Raji (cell line): ENCODE results near the gene TRIO.

Experiments
- POLR2A ChIP-seq: IDR thresholded peaks from 2 replicates; pipeline ENCODE4 v1.6.1; 2011; ENCODE audit warnings: low read depth, low read length, control low read depth; ENCODE audit not compliant: insufficient read depth

Gene TRIO

GRCh38 chr5:14286574-14287421 lies 143.7 kb downstream of the TRIO start:
- TF ChIP-seq POLR2A, result no peak

- TF ChIP-seq POLR2A, result no peak
These were observed 149.9 kb downstream of the TRIO start for GRCh38 chr5:14292766-14293658.

GRCh38 chr5:14295610-14296009 lies 152.5 kb downstream of the TRIO start:
- TF ChIP-seq POLR2A, result no peak

- no peak for TF ChIP-seq POLR2A
These were observed 153.6 kb downstream of the TRIO start for GRCh38 chr5:14296533-14297331.

GRCh38 chr5:14297697-14298096 lies 154.6 kb downstream of the TRIO start:
- TF ChIP-seq POLR2A, result no peak

- TF ChIP-seq POLR2A, result no peak
These were observed 155.1 kb downstream of the TRIO start for GRCh38 chr5:14298126-14298847.

- no peak for TF ChIP-seq POLR2A
These were observed 156.5 kb downstream of the TRIO start for GRCh38 chr5:14299666-14300065.

GRCh38 chr5:14301186-14301585 lies 158.0 kb downstream of the TRIO start:
- TF ChIP-seq POLR2A, result no peak

GRCh38 chr5:14302330-14302729 lies 159.2 kb downstream of the TRIO start:
- TF ChIP-seq POLR2A, result no peak

- TF ChIP-seq POLR2A, result no peak
These were observed 161.9 kb downstream of the TRIO start for GRCh38 chr5:14305045-14305444.

GRCh38 chr5:14306329-14306815 lies 163.2 kb downstream of the TRIO start:
- no peak for TF ChIP-seq POLR2A

GRCh38 chr5:14308384-14309154 lies 165.4 kb downstream of the TRIO start:
- no peak for TF ChIP-seq POLR2A

GRCh38 chr5:14309199-14309598 lies 166.1 kb downstream of the TRIO start:
- no peak for TF ChIP-seq POLR2A
